H9 (cell line): Measurements from ENCODE around the gene ECHDC3. TPM values are rescaled to one million over a fixed set of nuclear protein-coding genes. Genes with fewer than 3 reads are reported as not detected.

ENCODE experiments used
- DNase-seq: peaks from one replicate; pipeline ENCODE4 v3.0.0-alpha.2; 2017
- H2AFZ ChIP-seq: one replicate; pipeline ENCODE4 v1.6.1; 2013; ENCODE audit warnings: mild to moderate bottlenecking, low read length, control low read depth, moderate library complexity
- H2AK5ac ChIP-seq: 2 replicates; pipeline ENCODE4 v1.6.1; 2013; ENCODE audit warnings: low read length, control low read depth, mixed read lengths; ENCODE audit not compliant: insufficient read length
- H2BK120ac ChIP-seq: one replicate; pipeline ENCODE4 v1.6.1; 2013; ENCODE audit warnings: low read depth, mild to moderate bottlenecking, low read length, control low read depth, inconsistent platforms; ENCODE audit not compliant: poor library complexity, severe bottlenecking
- H2BK12ac ChIP-seq: 2 replicates; pipeline ENCODE4 v1.6.1; 2013; ENCODE audit warnings: low read length, control low read depth, mixed read lengths, low read depth; ENCODE audit not compliant: insufficient read length
- H2BK15ac ChIP-seq: 2 replicates; pipeline ENCODE4 v1.6.1; 2013; ENCODE audit warnings: low read depth, low read length, control low read depth
- H2BK20ac ChIP-seq: one replicate; pipeline ENCODE4 v1.6.1; 2013; ENCODE audit warnings: low read depth, mild to moderate bottlenecking, low read length, control low read depth, inconsistent platforms; ENCODE audit not compliant: poor library complexity, severe bottlenecking
- H2BK5ac ChIP-seq: 2 replicates; pipeline ENCODE4 v1.6.1; 2013; ENCODE audit warnings: low read length, control low read depth, mixed read lengths; ENCODE audit not compliant: insufficient read length
- H3K14ac ChIP-seq: 2 replicates; pipeline ENCODE4 v1.6.1; 2013; ENCODE audit warnings: low read length, control low read depth; ENCODE audit not compliant: insufficient read depth
- H3K18ac ChIP-seq: 2 replicates; pipeline ENCODE4 v1.6.1; 2013; ENCODE audit warnings: low read depth, mild to moderate bottlenecking, mixed read lengths, low read length, control low read depth; ENCODE audit not compliant: insufficient read length
- H3K23ac ChIP-seq: 2 replicates; pipeline ENCODE4 v1.6.1; 2013; ENCODE audit warnings: low read length, control low read depth, mixed read lengths, low read depth; ENCODE audit not compliant: insufficient read length
- H3K23me2 ChIP-seq: 2 replicates; pipeline ENCODE4 v1.6.1; 2013; ENCODE audit warnings: low read depth, mild to moderate bottlenecking, mixed read lengths, low read length, control low read depth; ENCODE audit not compliant: insufficient read length, poor library complexity, severe bottlenecking
- H3K27ac ChIP-seq: 2 replicates; pipeline ENCODE4 v1.5.1; 2013; ENCODE audit warnings: low read length, control low read depth, mixed read lengths, low read depth; ENCODE audit not compliant: insufficient read length
- H3K27me3 ChIP-seq: 2 replicates; pipeline ENCODE4 v1.6.1; 2013; ENCODE audit warnings: low read length, control low read depth, inconsistent platforms; ENCODE audit not compliant: insufficient read depth
- H3K4ac ChIP-seq: 2 replicates; pipeline ENCODE4 v1.6.1; 2013; ENCODE audit warnings: low read depth, mild to moderate bottlenecking, control low read depth, inconsistent platforms, low read length, moderate library complexity
- H3K4me1 ChIP-seq: 2 replicates; pipeline ENCODE4 v1.6.1; 2013; ENCODE audit warnings: low read length, control low read depth, inconsistent platforms; ENCODE audit not compliant: insufficient read depth
- H3K4me2 ChIP-seq: 2 replicates; pipeline ENCODE4 v1.6.1; 2013; ENCODE audit warnings: low read length, control low read depth, mixed read lengths; ENCODE audit not compliant: insufficient read length, insufficient read depth
- H3K56ac ChIP-seq: 2 replicates; pipeline ENCODE4 v1.6.1; 2013; ENCODE audit warnings: low read depth, mild to moderate bottlenecking, mixed read lengths, low read length, control low read depth; ENCODE audit not compliant: insufficient read length
- H3K79me1 ChIP-seq: 2 replicates; pipeline ENCODE4 v1.6.1; 2013; ENCODE audit warnings: low read depth, mild to moderate bottlenecking, moderate library complexity, low read length, control low read depth, inconsistent platforms; ENCODE audit not compliant: insufficient read depth, poor library complexity, severe bottlenecking
- H3K79me2 ChIP-seq: 2 replicates; pipeline ENCODE4 v1.6.1; 2013; ENCODE audit warnings: low read length, control low read depth, inconsistent platforms; ENCODE audit not compliant: insufficient read depth
- H3K9ac ChIP-seq: 2 replicates; pipeline ENCODE4 v1.6.1; 2013; ENCODE audit warnings: low read length, control low read depth, mixed read lengths; ENCODE audit not compliant: insufficient read length; ENCODE audit errors: extremely low read depth
- H3K9me3 ChIP-seq: one replicate; pipeline ENCODE4 v1.6.1; 2013; ENCODE audit warnings: low read depth, low read length, inconsistent platforms; ENCODE audit not compliant: control insufficient read depth
- H3T11ph ChIP-seq: one replicate; pipeline ENCODE4 v1.6.1; 2013; ENCODE audit warnings: mild to moderate bottlenecking, low read length, control low read depth, inconsistent platforms
- H4K20me1 ChIP-seq: one replicate; pipeline ENCODE4 v1.6.1; 2013; ENCODE audit not compliant: control insufficient read depth, insufficient read length, insufficient read depth
- H4K5ac ChIP-seq: 2 replicates; pipeline ENCODE4 v1.6.1; 2013; ENCODE audit warnings: low read depth, mild to moderate bottlenecking, mixed read lengths, low read length, control low read depth; ENCODE audit not compliant: insufficient read length
- H4K8ac ChIP-seq: replicated peaks from 2 replicates; pipeline ENCODE4 v1.6.1; 2013; ENCODE audit warnings: low read length, control low read depth, mixed read lengths, low read depth; ENCODE audit not compliant: insufficient read length
- H4K91ac ChIP-seq: 2 replicates; pipeline ENCODE4 v1.6.1; 2013; ENCODE audit warnings: low read depth, mild to moderate bottlenecking, moderate library complexity, mixed read lengths, low read length, control low read depth; ENCODE audit not compliant: insufficient read length
- H3K27ac Mint-ChIP-seq, 3 experiments: 2 replicates in 2 of 3; 3 replicates in 1 of 3; pipeline ENCODE4 v1.8.0; 2020 to 2021; ENCODE audit warnings: mixed read lengths in 3 of 3, mild to moderate bottlenecking in 1 of 3, moderate library complexity in 1 of 3
- H3K27me3 Mint-ChIP-seq: 2 replicates; pipeline ENCODE4 v1.8.0; 2021; ENCODE audit warnings: low read depth, mild to moderate bottlenecking, moderate library complexity, mixed read lengths
- H3K36me3 Mint-ChIP-seq, 3 experiments: 2 replicates in 2 of 3; 3 replicates in 1 of 3; pipeline ENCODE4 v1.8.0; 2020 to 2021; ENCODE audit warnings: low read depth in 3 of 3, mixed read lengths in 3 of 3; ENCODE audit not compliant: insufficient read depth in 1 of 3
- H3K4me1 Mint-ChIP-seq, 2 experiments: 2 replicates each; pipeline ENCODE4 v1.8.0; 2020; ENCODE audit warnings: mixed read lengths in 2 of 2
- H3K4me3 Mint-ChIP-seq, 2 experiments: 2 replicates in 1 of 2; 3 replicates in 1 of 2; pipeline ENCODE4 v1.8.0; 2020 to 2021; ENCODE audit warnings: mild to moderate bottlenecking in 2 of 2, mixed read lengths in 2 of 2, moderate library complexity in 1 of 2
- H3K9me3 Mint-ChIP-seq, 2 experiments: 2 replicates in 1 of 2; 3 replicates in 1 of 2; pipeline ENCODE4 v1.8.0; 2020; ENCODE audit warnings: mild to moderate bottlenecking in 2 of 2, mixed read lengths in 2 of 2, moderate library complexity in 1 of 2
- CTCF ChIP-seq: fragments of 200-600 bp; sonication (generic); conservative IDR thresholded peaks from 3 replicates; pipeline ENCODE4 v1.8.0; 2021; ENCODE audit warnings: antibody characterized with exemption, mild to moderate bottlenecking
- WGBS: extraction: QIAGEN DNeasy Blood & Tissue Kit; methylation state at CpG from one replicate; pipeline ENCODE4 v1.1.7; 2013; ENCODE audit warnings: missing lambda C conversion rate, low lambda C conversion rate, mixed read lengths; ENCODE audit not compliant: insufficient read length; ENCODE audit errors: extremely low coverage; 5-methylcytosine and 5-hydroxymethylcytosine counted together
- total RNA-seq: library from RNA; stranded (reverse); gene quantifications from 2 replicates; pipeline ENCODE4 v1.2.1, GENCODE V29; 2021

The ECHDC3 gene
- total RNA-seq, 1 experiment from 2014 or later, result 9.3 TPM

- peak; percentile 67 for TF ChIP-seq CTCF
- DNase-seq, result no peak
- H3K4me3 Mint-ChIP-seq, result no peak overlapping the region
These were observed 17.0 kb upstream of the ECHDC3 start for GRCh38 chr10:11724938-11725776.

More at GRCh38 chr10:11724938-11725776, 17.0 kb upstream of the ECHDC3 start:
- H3K4me2 ChIP-seq, result no peak overlapping the region
- Mint-ChIP-seq H3K4me1 (peaks cover 0 to 4% of the 10 kb centered on the region in 2 experiments; a peak in 1 of 4 replicates), H3K36me3 (peaks cover 0 to 6% (median 5%) of the 10 kb centered on the region in 3 experiments; a peak in 5 of 7 replicates), H3K9me3 (peaks cover 14 to 18% of the 10 kb centered on the region in 2 experiments), H3K27ac (no peak overlapping the region), H3K27me3 (peaks cover 5% of the 10 kb centered on the region)
- H2AFZ ChIP-seq, result no peak overlapping the region
- H4K20me1 ChIP-seq, result no peaks in the 10 kb centered on the region
- no peak overlapping the region for H2BK20ac ChIP-seq
- H3K9ac ChIP-seq, result no peak overlapping the region
- no peaks in the 10 kb centered on the region for H3K23me2 ChIP-seq
- H2AK5ac ChIP-seq, result no peak overlapping the region
- no peaks in the 10 kb centered on the region for H3K79me1 ChIP-seq
- H3K4ac ChIP-seq, result no peak overlapping the region
- no peaks in the 10 kb centered on the region for H3K9me3 ChIP-seq
- H4K8ac ChIP-seq, result no peak overlapping the region
- H2BK12ac ChIP-seq, result no peak overlapping the region
- WGBS, result no CpG with 5 or more reads among the region's 20 CpGs
- no peak overlapping the region for H4K91ac ChIP-seq
- no peak overlapping the region for H2BK5ac ChIP-seq
- no peak overlapping the region for H3K27ac ChIP-seq
- H3K23ac ChIP-seq, result no peak overlapping the region
- no peak overlapping the region for H2BK120ac ChIP-seq
- H2BK15ac ChIP-seq, result no peak overlapping the region
- H3K56ac ChIP-seq, result no peak overlapping the region
- no peaks in the 10 kb centered on the region for H3K27me3 ChIP-seq
- no peaks in the 10 kb centered on the region for H3K4me1 ChIP-seq
- H3K14ac ChIP-seq, result no peak overlapping the region
- no peak overlapping the region for H3K18ac ChIP-seq
- no peak overlapping the region for H4K5ac ChIP-seq
- no peaks in the 10 kb centered on the region for H3K79me2 ChIP-seq
- no peak overlapping the region for H3T11ph ChIP-seq
